ENCODE data around the gene LRP1-AS.

Gene LRP1-AS

DNA sequence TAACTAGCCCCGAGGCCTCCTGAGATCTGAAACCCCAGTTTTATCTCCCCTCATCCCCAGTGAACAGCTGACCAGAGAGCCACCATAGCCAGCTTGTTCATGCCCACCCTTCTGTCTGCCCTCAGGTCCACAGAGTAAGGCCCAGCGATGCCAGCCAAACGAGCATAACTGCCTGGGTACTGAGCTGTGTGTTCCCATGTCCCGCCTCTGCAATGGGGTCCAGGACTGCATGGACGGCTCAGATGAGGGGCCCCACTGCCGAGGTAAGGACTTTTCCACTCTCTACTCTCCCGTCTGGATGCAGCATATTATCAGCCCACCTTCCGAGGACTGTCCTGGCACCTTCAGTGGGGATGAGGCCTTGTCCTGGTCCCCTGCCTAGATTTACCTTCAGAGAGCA lies 6.2 kb downstream of the LRP1-AS start:
- H3K9ac ChIP-seq: no peak overlapping the region
- no peaks in the 10 kb centered on the region for H3K4me1 ChIP-seq (ENCODE audit: low read depth, poor library complexity, severe bottlenecking)
- no peak overlapping the region for H2AFZ ChIP-seq (ENCODE audit: low read depth)
- no peaks in the 10 kb centered on the region for H4K20me1 ChIP-seq (ENCODE audit: insufficient read depth)
- H3K36me3 ChIP-seq (ENCODE audit: insufficient read depth): no peaks in the 10 kb centered on the region
- no peak overlapping the region for H3K4me2 ChIP-seq
- H3K27me3 ChIP-seq (ENCODE audit: insufficient read depth, low read depth): no peaks in the 10 kb centered on the region
- H3K79me2 ChIP-seq (ENCODE audit: insufficient read depth, low read depth): no peaks in the 10 kb centered on the region
- H3K27ac ChIP-seq: no peak overlapping the region
- TF ChIP-seq, protein P1, sequence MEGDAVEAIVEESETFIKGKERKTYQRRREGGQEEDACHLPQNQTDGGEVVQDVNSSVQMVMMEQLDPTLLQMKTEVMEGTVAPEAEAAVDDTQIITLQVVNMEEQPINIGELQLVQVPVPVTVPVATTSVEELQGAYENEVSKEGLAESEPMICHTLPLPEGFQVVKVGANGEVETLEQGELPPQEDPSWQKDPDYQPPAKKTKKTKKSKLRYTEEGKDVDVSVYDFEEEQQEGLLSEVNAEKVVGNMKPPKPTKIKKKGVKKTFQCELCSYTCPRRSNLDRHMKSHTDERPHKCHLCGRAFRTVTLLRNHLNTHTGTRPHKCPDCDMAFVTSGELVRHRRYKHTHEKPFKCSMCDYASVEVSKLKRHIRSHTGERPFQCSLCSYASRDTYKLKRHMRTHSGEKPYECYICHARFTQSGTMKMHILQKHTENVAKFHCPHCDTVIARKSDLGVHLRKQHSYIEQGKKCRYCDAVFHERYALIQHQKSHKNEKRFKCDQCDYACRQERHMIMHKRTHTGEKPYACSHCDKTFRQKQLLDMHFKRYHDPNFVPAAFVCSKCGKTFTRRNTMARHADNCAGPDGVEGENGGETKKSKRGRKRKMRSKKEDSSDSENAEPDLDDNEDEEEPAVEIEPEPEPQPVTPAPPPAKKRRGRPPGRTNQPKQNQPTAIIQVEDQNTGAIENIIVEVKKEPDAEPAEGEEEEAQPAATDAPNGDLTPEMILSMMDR (conservative IDR thresholded peaks at IDR 0.05; ENCODE audit: low read depth, low read length): no peak
- no peak overlapping the region for H3K4me3 ChIP-seq (IDR thresholded peaks at IDR 0.05; ENCODE audit: insufficient read depth, low read depth, low read length)

GRCh38 chr12:57139796-57140649 lies 7.4 kb downstream of the LRP1-AS start:
- H3K9ac ChIP-seq: no peak overlapping the region
- H3K4me2 ChIP-seq: no peak overlapping the region
- TF ChIP-seq, protein P1 (conservative IDR thresholded peaks at IDR 0.05; ENCODE audit: low read depth, low read length): no peak
- no peak overlapping the region for H3K27ac ChIP-seq
- H3K4me1 ChIP-seq (ENCODE audit: low read depth, poor library complexity, severe bottlenecking): no peaks in the 10 kb centered on the region
- H3K4me3 ChIP-seq (IDR thresholded peaks at IDR 0.05; ENCODE audit: insufficient read depth, low read depth, low read length): no peak overlapping the region
- H2AFZ ChIP-seq (ENCODE audit: low read depth): no peak overlapping the region
- no peaks in the 10 kb centered on the region for H3K79me2 ChIP-seq (ENCODE audit: insufficient read depth, low read depth)
- H3K27me3 ChIP-seq (ENCODE audit: insufficient read depth, low read depth): no peaks in the 10 kb centered on the region
- no peaks in the 10 kb centered on the region for H3K36me3 ChIP-seq (ENCODE audit: insufficient read depth)
- no peaks in the 10 kb centered on the region for H4K20me1 ChIP-seq (ENCODE audit: insufficient read depth)

GRCh38 chr12:57138526-57139272 lies 8.7 kb downstream of the LRP1-AS start:
- Histone ChIP-seq H3K79me2 (ENCODE audit: insufficient read depth, low read depth) (no peaks in the 10 kb centered on the region), H3K36me3 (ENCODE audit: insufficient read depth) (no peaks in the 10 kb centered on the region), H4K20me1 (ENCODE audit: insufficient read depth) (no peaks in the 10 kb centered on the region), H3K9ac (no peak overlapping the region), H2AFZ (ENCODE audit: low read depth) (no peak overlapping the region), H3K27me3 (ENCODE audit: insufficient read depth, low read depth) (peaks cover 7% of the 10 kb centered on the region; the same call in 1 of the 2 replicates), H3K4me3 (IDR thresholded peaks at IDR 0.05; ENCODE audit: insufficient read depth, low read depth, low read length) (no peak overlapping the region), H3K27ac (no peak overlapping the region), H3K4me1 (ENCODE audit: low read depth, poor library complexity, severe bottlenecking) (no peaks in the 10 kb centered on the region), H3K4me2 (no peak overlapping the region)
- TF ChIP-seq, protein P1 (conservative IDR thresholded peaks at IDR 0.05; ENCODE audit: low read depth, low read length): no peak

DNA sequence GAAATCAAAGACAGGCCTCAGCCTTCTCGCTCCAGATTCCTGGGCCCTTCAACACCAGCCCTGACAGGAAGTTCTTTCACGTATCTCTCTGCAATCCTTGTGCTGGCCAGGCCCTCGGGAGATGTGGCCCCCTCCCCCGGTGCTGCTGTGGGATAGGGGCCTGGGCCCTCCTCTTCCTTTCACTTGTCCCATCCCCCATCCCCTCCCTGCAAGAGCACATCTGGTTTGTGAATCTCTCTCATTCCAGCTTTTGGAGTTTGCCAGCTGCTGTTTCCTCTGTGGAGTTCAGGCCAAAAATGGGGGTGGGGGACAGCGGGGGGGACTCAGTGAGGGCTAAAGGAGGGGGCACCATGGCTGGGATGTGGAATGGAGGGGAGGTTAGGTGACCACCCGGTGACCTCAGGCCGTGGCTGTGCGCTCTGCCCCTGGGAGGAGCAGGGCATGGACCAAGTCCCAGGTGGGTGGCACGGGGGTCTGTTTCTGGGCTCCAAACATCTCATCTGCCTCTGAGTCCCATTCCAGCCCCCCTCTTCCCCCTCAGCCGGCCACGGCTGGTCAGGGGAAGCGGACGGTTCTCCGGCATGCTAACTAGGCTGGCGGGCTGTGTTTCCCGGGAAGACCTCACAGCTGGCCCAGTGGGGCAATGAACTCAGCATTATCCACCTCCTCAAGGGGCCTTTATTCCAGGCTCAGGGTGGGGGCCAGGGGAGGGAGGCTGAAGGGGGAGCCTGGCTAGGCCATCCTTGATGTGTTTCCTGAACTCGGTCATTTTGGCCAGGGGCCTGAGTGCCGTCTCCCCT lies 11.7 kb downstream of the LRP1-AS start:
- Histone ChIP-seq H3K36me3 (ENCODE audit: insufficient read depth) (no peaks in the 10 kb centered on the region), H3K79me2 (ENCODE audit: insufficient read depth, low read depth) (no peaks in the 10 kb centered on the region), H3K27me3 (ENCODE audit: insufficient read depth, low read depth) (peaks cover 30% of the 10 kb centered on the region), H3K27ac (no peak overlapping the region), H3K4me2 (no peak overlapping the region), H3K4me1 (ENCODE audit: low read depth, poor library complexity, severe bottlenecking) (peaks cover 4% of the 10 kb centered on the region), H4K20me1 (ENCODE audit: insufficient read depth) (no peaks in the 10 kb centered on the region), H3K9ac (no peak overlapping the region), H3K4me3 (IDR thresholded peaks at IDR 0.05; ENCODE audit: insufficient read depth, low read depth, low read length) (no peak overlapping the region), H2AFZ (ENCODE audit: low read depth) (no peak overlapping the region)
- TF ChIP-seq, protein P1 (conservative IDR thresholded peaks at IDR 0.05; ENCODE audit: low read depth, low read length): no peak

Data from KMS-11 (cell line).